ENCODE results near the gene POU2F2.

The POU2F2 gene

GRCh38 chr19:42154471-42155323 lies 22.5 kb upstream of the POU2F2 start:
- peak; percentile 11 for DNase-seq

GRCh38 chr19:42153672-42154433 lies 21.6 kb upstream of the POU2F2 start:
- DNase-seq: peak; percentile 36

GRCh38 chr19:42152910-42153671 lies 20.8 kb upstream of the POU2F2 start:
- no peak for DNase-seq

GRCh38 chr19:42151782-42152684 lies 19.8 kb upstream of the POU2F2 start:
- DNase-seq: no peak

GRCh38 chr19:42150911-42151361 lies 18.7 kb upstream of the POU2F2 start:
- no peak for DNase-seq

GRCh38 chr19:42150364-42150763 lies 18.1 kb upstream of the POU2F2 start:
- peak; percentile 43 for DNase-seq

- DNase-seq: no peak
These were observed 17.4 kb upstream of the POU2F2 start for GRCh38 chr19:42149447-42150202.

GRCh38 chr19:42148266-42148665 lies 16.0 kb upstream of the POU2F2 start:
- no peak for DNase-seq

GRCh38 chr19:42143341-42144234 lies 11.3 kb upstream of the POU2F2 start:
- no peak for DNase-seq

- no peak for DNase-seq
These were observed 8.0 kb upstream of the POU2F2 start for GRCh38 chr19:42140125-42140754.

GRCh38 chr19:42134535-42135070 lies 2.4 kb upstream of the POU2F2 start:
- no peak for DNase-seq

- peak; percentile 71 for DNase-seq
These were observed 744 bp upstream of the POU2F2 start for GRCh38 chr19:42132851-42133528.

GRCh38 chr19:42131149-42132029 lies 857 bp downstream of the POU2F2 start:
- no peak for DNase-seq

GRCh38 chr19:42130254-42130573 lies 2.0 kb downstream of the POU2F2 start:
- DNase-seq: no peak

- no peak for DNase-seq
These were observed 2.6 kb downstream of the POU2F2 start for GRCh38 chr19:42129399-42130253.

- DNase-seq: no peak
These were observed 5.7 kb downstream of the POU2F2 start for GRCh38 chr19:42126574-42126973.

GRCh38 chr19:42125536-42125935 lies 6.7 kb downstream of the POU2F2 start:
- no peak for DNase-seq

All from NCI-H345 (cell line).